AG04450 (cell line): ENCODE measurements around the gene CKS2. TPM values are rescaled to one million over a fixed set of nuclear protein-coding genes. Genes with fewer than 3 reads are reported as not detected.

ENCODE experiments used
- CTCF ChIA-PET: fragments of 300-600, 350-600 bp; formaldehyde crosslinking; extraction: SDS; loops from one replicate; lab custom pipeline; 2022; ENCODE audit warnings: antibody characterized with exemption, inconsistent platforms; lab: Charles Lee
- POLR2A ChIA-PET: fragments of 350-600 bp; formaldehyde crosslinking; extraction: SDS; loops from one replicate; lab custom pipeline; 2021; ENCODE audit warnings: antibody characterized with exemption, inconsistent platforms; lab: Yijun Ruan, JAX
- DNase-seq: peaks from one replicate; pipeline ENCODE4 v3.0.0-alpha.2; 2011; ENCODE audit warnings: low read depth, low spot score
- H3K27ac ChIP-seq: one replicate; pipeline ENCODE4 v1.5.1; 2012; ENCODE audit warnings: low read depth, low read length, control low read depth
- H3K27me3 ChIP-seq: one replicate; pipeline ENCODE4 v1.6.0; 2012; ENCODE audit warnings: low read length; ENCODE audit not compliant: control insufficient read depth, insufficient read depth
- H3K4me3 ChIP-seq: 2 replicates; pipeline ENCODE4 v1.5.1; 2011; ENCODE audit warnings: mild to moderate bottlenecking, low read depth, low read length, control low read depth
- H3K9me3 ChIP-seq: 2 replicates; pipeline ENCODE4 v1.5.1; 2012; ENCODE audit warnings: low read length; ENCODE audit not compliant: control insufficient read depth, insufficient read depth
- CTCF ChIP-seq: IDR thresholded peaks from 2 replicates; pipeline ENCODE4 v1.5.1; 2011; ENCODE audit warnings: low read depth, low read length, control low read depth, inconsistent platforms
- polyA plus RNA-seq: library from polyadenylated mRNA; depleted of rRNA; stranded (reverse); fragments of >200 nt; gene quantifications from 2 replicates; pipeline ENCODE4 v1.2.3, GENCODE V29; 2011

Gene CKS2
- polyA plus RNA-seq, 1 experiment = 137 TPM

DNA sequence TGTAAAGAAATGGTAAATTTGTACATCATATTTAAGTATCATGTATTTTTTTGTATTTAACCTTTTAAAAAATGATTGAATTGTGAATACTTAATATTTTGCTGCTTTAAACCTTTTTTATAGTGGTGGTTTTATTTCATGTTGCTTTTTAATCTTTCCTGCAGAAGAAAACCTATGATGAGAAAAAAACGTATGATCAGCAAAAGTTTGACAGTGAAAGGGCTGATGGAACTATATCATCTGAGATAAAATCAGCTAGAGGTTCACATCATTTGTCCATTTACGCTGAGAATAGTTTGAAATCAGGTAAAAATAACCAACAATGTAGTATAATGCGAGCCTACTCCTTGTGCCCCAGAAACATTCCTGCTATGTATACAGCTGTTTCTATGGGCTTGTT, 14.7 kb downstream of the CKS2 start:
- Histone ChIP-seq H3K27me3 (no peaks in the 10 kb centered on the region), H3K9me3 (no peaks in the 10 kb centered on the region), H3K27ac (no peak overlapping the region), H3K4me3 (no peak overlapping the region)
- DNase-seq = no peak
- TF ChIP-seq CTCF = no peak
- POLR2A ChIA-PET = no interaction called here
- CTCF ChIA-PET = interaction anchor here (10.0 kb wide), 1 partner anchor 224 kb away, joined by 68 read pairs; no protein-coding TSS in a partner anchor

GRCh38 chr9:89328064-89328463, 17.1 kb downstream of the CKS2 start:
- no peak for DNase-seq
- TF ChIP-seq CTCF = no peak
- no peak overlapping the region for H3K27ac ChIP-seq
- no peaks in the 10 kb centered on the region for H3K27me3 ChIP-seq
- ChIA-PET CTCF (interaction anchor here (10.0 kb wide), 1 partner anchor 221 kb away, joined by 68 read pairs; no protein-coding TSS in a partner anchor), POLR2A (no interaction called here)
- H3K4me3 ChIP-seq = no peak overlapping the region
- no peaks in the 10 kb centered on the region for H3K9me3 ChIP-seq

DNA sequence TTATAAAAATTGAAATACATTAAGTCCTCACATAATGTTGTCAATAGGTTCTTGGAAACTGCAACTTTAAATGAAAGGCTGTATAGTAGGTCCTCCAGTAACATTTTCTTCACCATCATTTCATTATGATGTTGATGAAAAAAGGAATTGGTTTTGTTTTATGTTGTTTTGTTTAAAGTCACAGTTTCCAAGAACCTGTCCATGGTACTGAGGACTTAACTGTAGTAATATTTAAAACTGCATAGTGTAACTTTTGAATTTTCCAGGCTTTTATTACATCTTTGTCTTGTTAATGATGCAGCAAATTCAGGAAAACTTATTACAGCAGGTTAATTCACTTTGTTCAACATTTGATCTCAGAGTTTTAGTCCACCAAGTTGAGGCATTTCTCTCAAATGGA, 18.9 kb downstream of the CKS2 start:
- no peaks in the 10 kb centered on the region for H3K27me3 ChIP-seq
- H3K27ac ChIP-seq = no peak overlapping the region
- POLR2A ChIA-PET = no interaction called here
- H3K4me3 ChIP-seq = no peak overlapping the region
- H3K9me3 ChIP-seq = no peaks in the 10 kb centered on the region
- no peak for DNase-seq
- CTCF ChIA-PET = no interaction called here
- TF ChIP-seq CTCF = no peak

DNA sequence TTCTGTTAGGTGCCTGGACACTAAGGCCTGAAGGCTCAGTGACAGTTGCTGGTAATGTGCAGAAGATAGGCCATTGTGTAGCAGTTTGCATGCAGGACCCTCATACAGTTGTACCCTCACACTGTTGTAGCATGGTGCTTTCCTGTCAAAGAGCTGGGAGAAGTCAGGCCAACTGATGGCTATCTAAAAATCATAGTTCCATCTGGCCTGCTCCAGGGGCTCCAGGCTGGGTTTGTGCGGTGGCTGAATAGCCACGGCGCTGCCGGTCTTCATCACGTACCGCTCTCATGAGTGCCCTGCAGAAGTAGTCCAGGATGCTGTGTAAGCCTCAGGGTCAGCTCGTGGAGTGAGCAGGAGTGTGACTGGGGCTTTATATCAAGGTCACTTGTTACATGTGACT, 19.5 kb downstream of the CKS2 start:
- CTCF ChIA-PET = interaction anchor here (1.6 kb wide), 1 partner anchor 218 kb away, joined by 6 read pairs; no protein-coding TSS in a partner anchor
- TF ChIP-seq CTCF = no peak
- no peak overlapping the region for H3K4me3 ChIP-seq
- POLR2A ChIA-PET = no interaction called here
- H3K9me3 ChIP-seq = no peaks in the 10 kb centered on the region
- no peaks in the 10 kb centered on the region for H3K27me3 ChIP-seq
- DNase-seq = no peak
- H3K27ac ChIP-seq = no peak overlapping the region

- TF ChIP-seq CTCF = no peak
- Histone ChIP-seq H3K27me3 (no peaks in the 10 kb centered on the region), H3K4me3 (no peak overlapping the region), H3K27ac (no peak overlapping the region), H3K9me3 (no peaks in the 10 kb centered on the region)
- CTCF ChIA-PET = no interaction called here
- no peak for DNase-seq
- POLR2A ChIA-PET = no interaction called here
Measured at GRCh38 chr9:89339807-89340206, 28.8 kb downstream of the CKS2 start.
